HPDE6-E6E7 (cell line): ENCODE data around the gene HVCN1.
"Not testable (repeated sequence)": the region's sequence is repeated elsewhere in the genome, so short reads cannot be mapped to it uniquely, and the experiment has no call there.

Source experiments
- DNase-seq: peaks from one replicate; pipeline ENCODE4 v3.0.0; 2011; ENCODE audit warnings: missing footprints; ENCODE audit errors: extremely low spot score

HVCN1 gene

DNA sequence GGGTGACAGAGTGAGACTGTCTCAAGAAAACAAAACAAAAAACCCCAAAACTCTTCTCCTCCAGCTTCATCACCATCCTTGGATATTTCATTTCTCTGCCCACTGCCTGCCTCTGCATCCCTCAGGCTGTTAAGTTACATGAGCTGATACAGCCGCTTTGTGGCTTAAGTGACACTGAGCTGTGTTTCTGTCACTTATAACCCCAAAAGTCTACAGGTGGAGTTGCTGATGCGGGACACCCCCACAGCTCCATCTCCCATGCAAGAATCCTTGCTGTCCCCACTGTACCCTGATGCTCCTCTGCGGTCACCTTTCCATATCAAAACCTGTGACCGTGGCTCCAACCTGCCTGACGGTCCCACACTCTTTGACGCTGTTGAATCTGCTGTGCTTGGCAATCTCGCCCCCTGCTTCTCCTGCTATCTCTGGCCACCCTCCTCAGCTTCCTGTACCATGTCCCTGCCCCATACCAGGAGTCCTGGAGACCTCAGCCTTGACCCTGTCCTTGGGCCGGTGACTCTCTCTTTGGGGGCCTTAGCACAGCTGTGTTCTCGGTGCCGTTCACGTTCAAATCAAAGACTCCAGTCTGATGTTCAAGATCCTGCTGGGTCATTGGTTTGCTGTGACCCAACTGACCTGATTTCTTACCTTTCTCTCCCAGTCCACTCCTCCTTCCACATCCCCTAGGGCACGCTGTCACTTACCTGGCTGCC is 20.3 kb downstream of the HVCN1 start:
- no peak for DNase-seq

DNA sequence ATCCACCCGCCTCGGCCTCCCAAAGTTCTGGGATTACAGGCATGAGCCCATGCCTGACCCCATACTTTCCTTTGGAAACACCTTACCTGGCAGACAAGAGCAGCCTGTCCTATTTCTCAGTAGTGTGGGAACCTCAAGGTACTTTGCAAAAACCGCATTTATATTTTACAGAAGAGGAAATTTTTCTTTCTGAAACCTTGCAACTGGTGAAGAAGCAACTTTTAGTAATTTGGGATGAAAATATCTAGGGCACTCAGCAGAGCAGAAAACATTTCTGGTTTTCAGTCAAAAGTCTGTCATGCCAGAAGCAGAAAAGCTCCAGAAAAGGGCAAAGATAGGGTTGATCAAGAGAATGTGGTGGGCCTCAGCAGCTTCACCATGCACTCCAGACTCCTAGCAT is 21.2 kb downstream of the HVCN1 start:
- no peak for DNase-seq

DNA sequence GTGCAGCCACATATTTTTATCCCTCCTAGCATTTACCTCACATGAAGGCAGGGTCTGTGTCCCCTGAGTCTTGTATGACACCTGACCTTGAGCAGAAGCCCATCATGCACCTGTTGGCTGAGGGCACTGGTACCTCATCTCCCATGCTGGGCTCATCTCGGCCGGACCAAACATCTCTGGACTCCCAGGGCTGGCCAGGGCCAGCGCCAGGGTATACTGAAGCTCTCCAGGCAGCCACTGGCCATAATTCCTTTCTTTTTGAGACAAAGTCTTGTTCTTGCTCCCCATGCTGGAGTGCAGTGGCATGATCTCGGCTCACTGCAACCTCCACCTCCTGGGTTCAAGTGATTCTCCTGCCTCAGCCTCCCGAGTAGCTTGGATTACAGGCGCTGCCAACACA is 22.0 kb downstream of the HVCN1 start:
- DNase-seq = no peak

DNA sequence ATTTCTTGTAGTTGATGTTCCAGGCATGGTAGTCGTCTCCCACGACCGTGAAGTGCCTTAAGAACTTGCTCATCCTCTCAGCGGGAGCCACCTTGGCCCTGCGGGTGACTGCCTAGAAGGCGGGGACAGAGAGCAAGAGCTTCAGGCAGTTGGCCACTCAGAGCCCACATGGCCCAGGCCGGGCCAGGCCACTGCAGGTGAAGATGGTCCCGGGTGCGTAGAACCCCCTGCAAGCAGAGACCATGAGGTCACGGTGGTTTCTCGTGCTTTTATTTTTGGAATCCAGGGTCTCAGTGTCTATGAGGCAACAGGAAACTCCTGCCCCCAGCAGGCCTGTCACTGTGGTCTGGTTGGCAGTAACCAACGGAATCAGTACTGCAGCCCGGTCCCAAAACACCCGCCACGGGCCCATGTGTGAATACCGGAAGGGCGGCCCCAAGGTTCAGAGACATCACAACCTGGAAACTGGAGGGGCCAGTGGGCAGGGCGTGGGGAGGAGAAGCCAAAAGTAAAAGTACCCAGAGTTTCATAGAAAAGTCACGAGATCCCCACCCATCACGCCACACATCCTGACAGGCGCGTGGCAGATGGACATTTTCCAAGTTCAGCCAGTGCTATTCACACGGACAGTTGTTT is 27.5 kb downstream of the HVCN1 start:
- no peak for DNase-seq

DNA sequence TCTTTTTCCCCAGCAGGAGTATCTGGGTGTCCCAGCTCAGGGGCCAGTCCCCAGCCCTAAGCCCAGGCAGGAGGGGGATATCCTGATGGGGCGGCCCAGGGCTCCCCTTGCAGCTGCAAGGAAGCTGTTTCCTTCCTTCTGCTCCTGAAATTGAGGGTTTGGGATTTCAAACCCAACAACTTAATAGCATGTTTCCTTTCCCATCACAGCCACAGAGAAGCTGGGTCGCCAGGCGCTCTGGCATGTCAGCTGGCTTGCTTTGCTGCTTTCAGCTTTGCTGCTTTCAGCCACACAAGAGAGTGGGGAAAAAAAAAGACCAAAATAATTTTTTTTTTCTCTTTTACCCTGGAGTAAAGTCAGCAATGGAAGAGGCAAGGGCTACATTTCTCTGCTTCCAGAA is 30.0 kb downstream of the HVCN1 start:
- no peak for DNase-seq

GRCh38 chr12:110658242-110658641 is 30.7 kb downstream of the HVCN1 start:
- no peak for DNase-seq

DNA sequence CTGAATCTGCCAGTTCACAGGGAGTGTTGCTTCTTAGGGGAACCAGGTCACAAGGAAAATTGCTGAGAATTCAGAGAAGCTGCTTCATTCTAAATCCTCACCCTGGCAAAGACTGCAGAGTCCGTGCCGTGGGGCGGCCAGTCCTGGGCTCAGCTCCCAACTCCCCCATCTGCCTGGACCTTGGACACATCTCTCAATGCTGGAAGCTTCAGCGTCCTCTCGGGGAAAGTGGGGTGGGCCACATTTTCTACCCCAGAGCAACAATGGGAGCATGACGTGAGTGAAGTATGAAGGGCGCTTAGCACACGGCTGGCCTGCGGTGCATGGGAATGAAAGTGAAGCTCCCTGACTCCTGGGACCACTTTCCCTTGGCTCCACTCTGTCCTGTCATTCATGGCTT is 31.2 kb downstream of the HVCN1 start:
- DNase-seq = no peak

GRCh38 chr12:110656071-110656655 is 32.8 kb downstream of the HVCN1 start:
- DNase-seq = no peak

DNA sequence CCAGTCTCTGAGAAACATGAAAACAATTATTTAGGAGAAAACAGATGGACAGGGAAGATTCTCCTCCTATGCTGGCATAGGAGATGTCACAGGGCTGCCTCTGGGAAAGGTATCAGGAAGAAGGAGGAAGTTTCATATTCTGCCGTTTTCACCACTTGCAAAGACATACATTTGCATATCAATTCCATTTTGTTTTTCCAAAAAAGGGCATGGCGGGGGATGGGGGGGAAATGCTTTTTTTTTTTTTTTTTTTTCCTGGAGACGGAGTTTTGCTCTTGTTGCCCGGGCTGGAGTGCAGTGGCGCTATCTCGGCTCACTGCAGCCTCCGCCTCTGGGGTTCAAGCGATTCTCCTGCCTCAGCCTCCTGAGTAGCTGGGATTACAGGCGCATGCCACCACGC is 34.7 kb downstream of the HVCN1 start:
- not testable (repeated sequence) for DNase-seq

DNA sequence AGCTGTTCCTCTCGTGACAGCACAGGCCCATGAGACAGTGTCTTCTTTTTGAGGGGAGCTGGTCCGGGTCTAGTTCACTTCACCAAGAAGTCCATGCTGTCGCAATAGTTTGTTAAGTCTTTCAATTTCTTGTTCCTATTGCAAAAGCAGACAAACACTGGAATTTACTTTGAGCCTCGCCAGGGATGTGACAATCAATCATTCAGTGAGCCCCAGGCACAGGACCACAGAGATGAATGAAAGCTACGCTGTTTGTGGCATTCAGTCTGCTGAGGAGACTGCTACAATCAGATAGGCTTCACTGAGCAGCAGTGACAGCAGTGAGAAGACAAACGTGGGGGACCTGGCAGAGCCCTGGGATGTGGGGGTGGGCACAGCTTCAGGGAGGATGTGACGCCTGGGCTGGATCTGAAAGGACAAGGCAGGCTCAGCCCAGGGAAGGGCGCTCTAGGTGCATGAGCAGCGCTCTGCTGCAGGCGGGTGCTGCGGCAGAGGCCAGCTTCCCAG is 39.5 kb downstream of the HVCN1 start:
- no peak for DNase-seq

DNA sequence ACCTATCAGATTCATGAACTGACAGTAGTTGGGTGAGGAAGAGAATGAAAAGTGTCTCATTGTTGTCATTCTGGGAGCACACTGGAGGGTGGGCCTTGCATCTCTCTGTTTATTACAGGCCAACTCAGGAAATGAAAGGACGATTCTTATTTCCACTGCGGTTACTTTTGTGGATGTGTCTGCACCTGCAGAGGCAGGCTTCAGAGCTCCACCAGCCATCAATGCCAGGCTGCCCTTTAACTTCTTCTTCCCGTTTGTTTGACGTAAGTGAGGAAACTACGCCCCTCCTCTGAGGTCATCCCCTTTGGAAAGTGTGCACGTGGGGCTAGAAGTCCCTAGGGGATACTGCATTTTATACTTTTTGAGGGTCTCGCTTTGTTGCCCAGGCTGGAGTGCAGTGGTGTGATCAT is 41.3 kb downstream of the HVCN1 start:
- no peak for DNase-seq

- no peak for DNase-seq
Measured at GRCh38 chr12:110641521-110641920, 47.4 kb downstream of the HVCN1 start.

GRCh38 chr12:110640275-110641025 is 48.5 kb downstream of the HVCN1 start:
- DNase-seq = no peak

DNA sequence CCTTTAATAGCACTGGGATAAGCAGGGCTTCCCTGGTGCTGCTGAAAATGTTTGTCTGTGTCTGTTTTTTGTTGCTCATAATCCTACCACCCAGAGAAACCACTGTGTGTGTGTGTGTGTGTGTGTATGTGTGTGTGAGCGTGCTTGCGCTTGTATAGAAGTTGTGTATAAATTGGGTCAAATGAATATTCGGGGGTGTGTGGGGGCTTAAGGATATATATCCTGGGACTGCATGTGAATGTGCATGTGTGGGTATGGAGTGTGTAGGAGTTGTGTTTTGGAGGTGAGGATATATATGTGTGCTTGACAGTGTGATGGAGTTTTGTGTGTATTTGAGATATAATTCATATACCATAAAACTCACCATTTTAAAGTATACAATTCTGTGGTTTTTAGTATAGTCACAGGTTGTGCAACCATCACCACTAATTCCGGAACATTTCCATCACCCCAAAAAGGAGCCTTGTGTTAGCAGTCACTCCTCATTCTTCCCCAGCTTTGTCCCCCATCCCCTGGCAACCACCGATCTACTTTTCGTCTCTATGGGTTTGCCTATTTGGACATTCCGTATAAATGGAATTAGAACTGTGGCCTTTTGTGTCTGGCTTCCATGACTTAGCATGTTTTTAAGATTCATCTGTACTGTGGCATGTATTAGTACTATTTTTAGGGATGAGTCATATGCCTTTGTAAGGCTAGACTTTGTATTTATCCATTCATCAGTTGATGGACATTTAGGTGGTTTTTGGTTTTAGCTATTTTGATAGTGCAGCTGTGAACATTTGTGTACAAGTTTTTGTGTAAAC is 49.4 kb downstream of the HVCN1 start:
- DNase-seq = peak; percentile 8

DNA sequence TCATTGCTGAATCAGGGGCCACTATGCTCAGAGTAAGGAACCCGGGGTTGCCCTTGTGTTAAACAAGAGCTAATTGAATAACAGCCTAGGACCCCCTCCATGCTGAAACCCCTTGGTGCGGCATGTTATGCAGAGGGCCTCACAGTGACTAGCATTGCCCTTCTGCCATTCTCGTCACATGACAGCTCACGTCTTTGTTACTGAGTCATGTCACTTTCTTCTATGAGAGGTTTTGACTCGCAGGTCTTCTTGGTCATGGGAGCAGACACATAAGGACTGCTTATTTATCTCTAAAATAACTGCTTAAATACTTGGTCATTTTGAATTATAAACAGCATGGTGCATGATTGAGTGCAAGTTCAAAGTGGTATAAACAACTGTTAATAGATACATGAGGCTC is 50.1 kb downstream of the HVCN1 start:
- DNase-seq = no peak

DNA sequence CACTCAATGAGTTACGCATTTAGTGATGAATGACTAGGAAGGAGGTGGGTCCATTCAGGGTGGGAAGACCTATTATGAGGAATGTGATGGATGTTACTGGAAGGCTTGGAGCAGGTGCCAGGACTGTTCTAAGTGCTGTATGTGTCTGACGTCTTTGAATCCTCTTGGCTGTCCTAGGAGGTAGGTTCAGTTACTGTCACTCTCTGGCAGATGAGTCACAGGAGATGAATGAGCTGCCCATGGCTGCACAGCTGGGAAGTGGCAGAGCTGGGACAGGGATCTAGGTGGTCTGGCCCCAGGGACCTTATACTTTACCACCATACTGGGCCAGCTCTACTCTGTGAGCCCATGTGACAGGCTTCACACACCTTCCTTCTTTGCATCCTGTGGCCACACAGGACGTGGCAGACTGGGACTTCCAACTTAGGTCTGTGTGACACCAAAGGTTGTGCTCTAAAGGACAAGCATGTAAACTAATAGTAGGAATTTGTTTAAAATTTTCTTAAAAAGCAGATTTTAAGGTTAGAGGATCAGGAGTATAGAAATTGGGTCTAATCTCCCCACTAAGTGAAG is 51.0 kb downstream of the HVCN1 start:
- DNase-seq = no peak

GRCh38 chr12:110636516-110636915 is 52.4 kb downstream of the HVCN1 start:
- DNase-seq = no peak

DNA sequence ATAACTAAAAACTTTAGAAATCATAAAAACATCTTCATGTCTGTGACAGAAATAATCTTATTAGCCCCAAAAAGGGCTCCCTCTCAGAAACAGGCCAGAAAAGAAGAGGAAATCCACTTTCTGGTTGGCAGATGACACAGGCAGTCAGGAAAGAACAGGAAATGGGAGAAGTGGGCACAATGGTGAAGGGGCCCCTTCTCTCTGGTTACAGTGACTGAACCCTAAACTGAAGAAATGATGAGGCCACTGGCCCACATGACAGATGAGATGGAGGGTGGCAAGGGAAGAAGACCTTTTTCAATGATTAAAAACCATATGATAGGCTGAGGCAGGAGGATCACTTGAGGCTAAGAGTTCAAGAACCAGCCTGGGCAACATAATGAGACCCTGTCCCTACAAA is 53.9 kb downstream of the HVCN1 start:
- DNase-seq = no peak

DNA sequence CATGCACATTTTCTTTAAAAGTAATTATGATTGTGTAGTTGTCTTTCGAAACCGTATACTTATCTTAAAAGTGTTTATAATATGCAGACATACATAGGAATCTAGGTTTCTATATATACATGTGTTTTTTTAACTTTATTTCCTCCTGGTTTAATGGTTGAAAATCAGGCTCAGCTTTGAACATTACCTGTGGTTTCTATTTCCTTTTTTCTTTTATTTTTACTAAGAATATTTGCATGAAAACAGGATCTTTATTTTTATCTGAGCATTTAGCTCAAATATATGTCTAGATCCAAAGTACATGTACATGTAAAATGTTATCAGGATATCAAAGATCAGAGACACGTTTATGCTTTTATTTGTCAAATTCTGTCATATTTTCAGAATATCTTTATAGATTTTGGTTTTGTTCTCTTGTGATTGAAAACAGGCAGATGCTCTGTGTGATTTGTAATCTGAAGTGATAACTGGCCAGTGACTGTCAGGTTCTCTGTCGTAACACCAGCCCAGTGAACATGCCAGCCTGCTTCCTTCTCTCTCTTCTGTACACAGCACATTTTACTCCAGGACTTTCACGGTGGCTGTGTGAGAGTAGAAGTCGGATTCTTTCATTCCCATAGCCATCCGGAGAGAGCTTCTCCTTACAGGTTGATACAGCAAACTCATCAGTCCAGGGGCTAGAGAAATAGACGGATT is 61.3 kb downstream of the HVCN1 start:
- DNase-seq = no peak

DNA sequence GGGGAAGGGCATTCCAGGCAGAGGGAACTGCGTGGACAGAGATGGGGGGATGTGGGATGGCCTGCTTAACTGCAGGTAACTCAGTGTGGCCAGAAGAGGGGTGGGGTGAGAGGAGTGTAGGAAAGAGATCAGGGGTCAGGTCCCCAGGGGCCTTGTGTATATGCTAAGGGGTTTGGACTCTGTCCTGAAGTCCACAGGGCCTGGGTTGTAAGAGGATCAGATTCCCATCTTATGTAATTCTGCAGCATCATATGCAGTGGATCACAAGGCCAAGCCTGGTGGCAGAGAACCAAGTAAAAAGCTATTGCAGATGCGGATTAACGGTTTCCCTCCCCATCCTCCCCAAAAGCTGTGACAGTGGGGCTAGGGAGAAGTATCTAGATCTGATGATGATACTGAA is 66.3 kb downstream of the HVCN1 start:
- no peak for DNase-seq

DNA sequence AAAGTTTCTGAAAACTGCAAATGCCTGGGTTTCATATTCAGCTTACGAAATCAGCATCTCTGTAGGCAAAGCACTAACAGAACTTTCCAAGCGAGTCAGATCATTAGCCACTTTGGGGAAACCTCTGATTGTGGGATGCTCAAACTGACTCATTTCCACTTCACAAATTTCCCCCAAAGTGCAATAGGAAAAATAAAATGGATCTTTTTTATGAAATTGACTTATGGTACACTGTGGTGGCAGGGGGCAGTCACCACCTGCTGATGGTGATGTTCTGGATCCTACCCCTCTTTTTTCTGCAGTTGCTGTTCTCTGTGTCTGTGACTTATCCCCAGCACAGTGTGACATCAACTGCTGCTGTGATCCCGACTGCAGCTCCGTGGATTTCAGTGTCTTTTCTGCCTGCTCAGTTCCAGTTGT is 69.4 kb downstream of the HVCN1 start:
- DNase-seq = no peak
